Stomach (tissue), 4 donors: ENCODE results near the gene OSBPL6.

Experiments
- CTCF ChIP-seq, 7 experiments: fragments of 450-650 bp in 4 of 7; fragments of 200-600 bp in 3 of 7; sonication (generic) in 3 of 7; IDR thresholded peaks; one replicate each; pipeline ENCODE4 v1.5.1; 2016 to 2019; ENCODE audit warnings: antibody characterized with exemption in 7 of 7, control low read depth in 2 of 7, mild to moderate bottlenecking in 1 of 7
- POLR2A ChIP-seq, 4 donors: fragments of 450-650 bp; IDR thresholded peaks; one replicate each; pipeline ENCODE4 v1.6.1; 2016; ENCODE audit warnings: antibody characterized with exemption in 4 of 4, control low read depth in 2 of 4, mild to moderate bottlenecking in 1 of 4, moderate library complexity in 1 of 4

DNA sequence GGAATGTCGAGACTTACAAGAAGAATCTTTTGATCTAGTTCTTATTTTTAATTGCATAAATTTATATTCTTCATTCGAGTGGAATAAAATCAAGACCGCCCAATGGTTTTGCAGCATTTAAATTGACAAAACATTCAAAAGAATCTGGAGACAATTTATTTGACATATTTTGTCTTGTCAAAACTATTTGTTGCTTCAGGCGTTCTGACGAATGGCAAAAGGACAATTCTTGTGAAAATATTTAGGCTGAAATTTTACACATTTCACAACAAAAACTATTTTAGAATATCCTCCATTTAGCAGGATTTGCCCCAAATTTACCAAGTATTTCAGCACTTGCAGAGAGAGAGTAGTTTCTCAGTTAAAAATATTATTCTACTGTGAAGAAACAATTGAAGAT is 214.9 kb downstream of the OSBPL6 start:
- no peak for TF ChIP-seq POLR2A (IDR thresholded peaks at IDR 0.05)
- TF ChIP-seq CTCF (IDR thresholded peaks at IDR 0.05), result no peak
